Renal pelvis (tissue), 4 donors: ENCODE data around the gene MBNL2. TPM values are rescaled to one million over a fixed set of nuclear protein-coding genes. Genes with fewer than 3 reads are reported as not detected.

ENCODE experiments used
- DNase-seq: peaks from one replicate; pipeline ENCODE4 v3.0.0-alpha.2; 2013
- polyA plus RNA-seq, 3 donors: library from polyadenylated mRNA; unstranded; fragments of 120-200 nt; gene quantifications; one replicate each; pipeline ENCODE4 v1.2.1, GENCODE V29; 2013; ENCODE audit not compliant: insufficient read length in 3 of 3

The MBNL2 gene
- polyA plus RNA-seq, 3 donors: 51.2 to 69.0 (median 68.7) TPM

GRCh38 chr13:97249093-97249795, 27.1 kb downstream of the MBNL2 start:
- DNase-seq: no peak

GRCh38 chr13:97249796-97250495, 27.8 kb downstream of the MBNL2 start:
- no peak for DNase-seq

GRCh38 chr13:97250560-97250959, 28.4 kb downstream of the MBNL2 start:
- no peak for DNase-seq

GRCh38 chr13:97252735-97253134, 30.6 kb downstream of the MBNL2 start:
- no peak for DNase-seq

GRCh38 chr13:97253581-97254293, 31.6 kb downstream of the MBNL2 start:
- no peak for DNase-seq

GRCh38 chr13:97254816-97255215, 32.7 kb downstream of the MBNL2 start:
- no peak for DNase-seq

GRCh38 chr13:97255515-97256021, 33.4 kb downstream of the MBNL2 start:
- DNase-seq: no peak

GRCh38 chr13:97256343-97256783, 34.2 kb downstream of the MBNL2 start:
- DNase-seq: no peak

GRCh38 chr13:97257228-97257755, 35.2 kb downstream of the MBNL2 start:
- no peak for DNase-seq

GRCh38 chr13:97257800-97258799, 36.0 kb downstream of the MBNL2 start:
- no peak for DNase-seq

GRCh38 chr13:97258801-97259200, 36.7 kb downstream of the MBNL2 start:
- no peak for DNase-seq

- no peak for DNase-seq
Measured at GRCh38 chr13:97259410-97259797, 37.3 kb downstream of the MBNL2 start.

GRCh38 chr13:97259798-97260714, 37.9 kb downstream of the MBNL2 start:
- DNase-seq: no peak

- no peak for DNase-seq
Measured at GRCh38 chr13:97261254-97262005, 39.3 kb downstream of the MBNL2 start.

- no peak for DNase-seq
Measured at GRCh38 chr13:97262058-97262457, 39.9 kb downstream of the MBNL2 start.

GRCh38 chr13:97263160-97263559, 41.0 kb downstream of the MBNL2 start:
- no peak for DNase-seq

GRCh38 chr13:97264663-97265062, 42.5 kb downstream of the MBNL2 start:
- no peak for DNase-seq

- no peak for DNase-seq
Measured at GRCh38 chr13:97266332-97266731, 44.2 kb downstream of the MBNL2 start.

GRCh38 chr13:97266772-97267417, 44.8 kb downstream of the MBNL2 start:
- no peak for DNase-seq
